Smooth muscle cell (in vitro differentiated cells): ENCODE measurements around the gene FKBP14. TPM values are rescaled to one million over a fixed set of nuclear protein-coding genes. Genes with fewer than 3 reads are reported as not detected.

Experiments
- DNase-seq: peaks from one replicate; lab custom pipeline; 2025; ENCODE audit not compliant: unreplicated experiment; lab: John Stamatoyannopoulos, UW
- H2AFZ ChIP-seq: fragments of 200-600 bp; sonication (generic); 2 replicates; pipeline ENCODE4 v1.6.0; 2016; ENCODE audit warnings: antibody characterized with exemption, low read depth, mild to moderate bottlenecking
- H3F3A ChIP-seq: fragments of 200-600 bp; sonication (generic); 2 replicates; pipeline ENCODE4 v1.6.0; 2017; ENCODE audit warnings: antibody characterized with exemption, low read depth
- H3K27ac ChIP-seq: fragments of 200-600 bp; sonication (generic); 2 replicates; pipeline ENCODE4 v1.5.1; 2016; ENCODE audit warnings: low read depth, mild to moderate bottlenecking
- H3K27me3 ChIP-seq: fragments of 200-600 bp; sonication (generic); 2 replicates; pipeline ENCODE4 v1.6.1; 2016; ENCODE audit warnings: low read depth, mild to moderate bottlenecking
- H3K36me3 ChIP-seq: fragments of 200-600 bp; sonication (generic); 2 replicates; pipeline ENCODE4 v1.5.1; 2016; ENCODE audit warnings: low read depth
- H3K4me1 ChIP-seq: fragments of 200-600 bp; sonication (generic); 2 replicates; pipeline ENCODE4 v1.5.1; 2016; ENCODE audit warnings: low read depth
- H3K4me2 ChIP-seq: fragments of 200-600 bp; sonication (generic); 2 replicates; pipeline ENCODE4 v1.6.0; 2016; ENCODE audit warnings: mild to moderate bottlenecking
- H3K4me3 ChIP-seq: fragments of 200-600 bp; sonication (generic); 2 replicates; pipeline ENCODE4 v1.5.1; 2016; ENCODE audit warnings: mild to moderate bottlenecking
- H3K79me2 ChIP-seq: fragments of 200-600 bp; sonication (generic); 2 replicates; pipeline ENCODE4 v1.6.0; 2016; ENCODE audit warnings: low read depth, mild to moderate bottlenecking
- H3K9ac ChIP-seq: fragments of 200-600 bp; sonication (generic); 2 replicates; pipeline ENCODE4 v1.6.0; 2016; ENCODE audit warnings: low read depth
- H3K9me3 ChIP-seq: fragments of 200-600 bp; sonication (generic); replicated peaks from 2 replicates; pipeline ENCODE4 v1.5.1; 2016; ENCODE audit warnings: low read depth
- H4K20me1 ChIP-seq: fragments of 200-600 bp; sonication (generic); 2 replicates; pipeline ENCODE4 v1.6.0; 2016; ENCODE audit warnings: low read depth
- CTCF ChIP-seq: fragments of 200-600 bp; sonication (generic); IDR thresholded peaks from 2 replicates; pipeline ENCODE4 v1.5.1; 2017; ENCODE audit warnings: borderline replicate concordance, mild to moderate bottlenecking, antibody characterized with exemption; ENCODE audit not compliant: insufficient read depth, poor library complexity, severe bottlenecking
- WGBS: methylation state at CpG from one replicate; pipeline ENCODE4 v1.1.7; 2016; ENCODE audit warnings: low lambda C conversion rate; 5-methylcytosine and 5-hydroxymethylcytosine counted together
- polyA plus RNA-seq: library from polyadenylated mRNA; unstranded; fragments of >200 nt; fragmentation: Nextera tagmentation; extraction: Ambion mirVana; gene quantifications from 2 replicates; pipeline ENCODE4 v1.2.1, GENCODE V29; 2016
- total RNA-seq: library from RNA; depleted of rRNA; stranded (reverse); fragments of >200 nt; gene quantifications from 2 replicates; pipeline ENCODE4 v1.2.3, GENCODE V29; 2014

Gene FKBP14
- total and polyA plus RNA-seq, 2 experiments from 2014 or later, result 90.1 to 111 TPM

- H3K4me1 ChIP-seq, result peaks cover 10% of the 10 kb centered on the region
- no peak overlapping the region for H2AFZ ChIP-seq
- H3K9me3 ChIP-seq, result no peaks in the 10 kb centered on the region
- no peaks in the 10 kb centered on the region for H3K36me3 ChIP-seq
- H4K20me1 ChIP-seq, result peaks cover 95% of the 10 kb centered on the region
- no peaks in the 10 kb centered on the region for H3F3A ChIP-seq
- H3K9ac ChIP-seq, result no peak overlapping the region
- no peak for TF ChIP-seq CTCF
- no peak overlapping the region for H3K4me3 ChIP-seq
- no peak for DNase-seq
- no peaks in the 10 kb centered on the region for H3K27me3 ChIP-seq
- H3K79me2 ChIP-seq, result peaks cover 77% of the 10 kb centered on the region
- H3K4me2 ChIP-seq, result no peak overlapping the region
- 100% methylated on average over 3 of the region's 3 CpGs for WGBS
- H3K27ac ChIP-seq, result no peak overlapping the region
These were observed 11.9 kb upstream of the FKBP14 start for GRCh38 chr7:30038196-30038980.

- H3K4me2 ChIP-seq, result no peak overlapping the region
- no peaks in the 10 kb centered on the region for H3K9me3 ChIP-seq
- no peak for TF ChIP-seq CTCF
- no peaks in the 10 kb centered on the region for H3K27me3 ChIP-seq
- WGBS, result 100% methylated on average over 2 of the region's 2 CpGs
- H4K20me1 ChIP-seq, result peaks cover 95% of the 10 kb centered on the region
- no peaks in the 10 kb centered on the region for H3K36me3 ChIP-seq
- H3F3A ChIP-seq, result no peaks in the 10 kb centered on the region
- H3K79me2 ChIP-seq, result peaks cover 81% of the 10 kb centered on the region
- no peak overlapping the region for H3K9ac ChIP-seq
- H3K27ac ChIP-seq, result no peak overlapping the region
- H3K4me1 ChIP-seq, result peaks cover 7% of the 10 kb centered on the region
- no peak for DNase-seq
- H3K4me3 ChIP-seq, result no peak overlapping the region
- H2AFZ ChIP-seq, result no peak overlapping the region
These were observed 9.7 kb upstream of the FKBP14 start for GRCh38 chr7:30036220-30036619.

DNA sequence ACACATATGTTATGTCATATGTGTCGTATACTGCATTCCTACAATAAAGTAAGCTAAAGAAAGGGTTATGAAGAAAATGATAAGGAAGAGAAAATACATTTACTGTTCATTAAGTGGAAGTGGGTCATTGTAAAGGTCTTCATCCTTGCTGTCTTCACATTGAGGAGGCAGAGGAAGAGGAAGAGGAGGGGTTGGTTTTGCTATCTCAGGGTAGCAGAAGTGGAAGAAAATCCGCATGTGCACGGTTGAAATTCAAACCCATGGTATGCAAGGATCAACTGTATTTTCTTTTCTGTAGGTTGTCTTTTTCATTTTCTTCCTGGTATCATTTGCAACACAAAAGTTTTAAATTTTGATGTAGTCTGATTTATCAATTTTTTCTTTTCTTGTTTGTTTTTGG is 8.0 kb upstream of the FKBP14 start:
- Histone ChIP-seq H3K79me2 (peaks cover 84% of the 10 kb centered on the region), H3F3A (no peaks in the 10 kb centered on the region), H3K9ac (no peak overlapping the region), H3K27ac (no peak overlapping the region), H3K4me1 (peaks cover 14% of the 10 kb centered on the region), H3K36me3 (no peaks in the 10 kb centered on the region), H2AFZ (no peak overlapping the region), H3K4me3 (no peak overlapping the region), H4K20me1 (peaks cover 95% of the 10 kb centered on the region), H3K9me3 (no peaks in the 10 kb centered on the region), H3K4me2 (no peak overlapping the region), H3K27me3 (no peaks in the 10 kb centered on the region)
- no peak for DNase-seq
- TF ChIP-seq CTCF, result no peak
- WGBS, result 98% methylated on average over 3 of the region's 3 CpGs
